HEK293 (cell line): Measurements from ENCODE around the gene PER1.

Experiments used
- CTCF ChIA-PET: fragments of 350-600 bp; formaldehyde crosslinking; extraction: SDS; loops from one replicate; lab custom pipeline; 2021; ENCODE audit warnings: antibody characterized with exemption; lab: Yijun Ruan, JAX
- POLR2A ChIA-PET: fragments of 300-600 bp; formaldehyde crosslinking; extraction: SDS; loops from one replicate; lab custom pipeline; 2020; ENCODE audit warnings: antibody characterized with exemption, inconsistent platforms; lab: Yijun Ruan, JAX
- H3K27ac ChIP-seq: fragments of 200-500 bp; sonication (Bioruptor generic); 2 replicates; pipeline ENCODE4 v1.5.1; 2014; ENCODE audit warnings: low read depth, low read length, control low read depth, inconsistent platforms; ENCODE audit errors: extremely low read depth
- H3K36me3 ChIP-seq, 2 experiments: fragments of 200-500 bp in 1 of 2; sonication (Bioruptor generic) in 1 of 2; 1 replicate in 1 of 2; 2 replicates in 1 of 2; pipeline ENCODE4 v1.5.1; 2014 to 2017; ENCODE audit warnings: inconsistent platforms in 2 of 2, low read length in 2 of 2; ENCODE audit not compliant: control insufficient read depth in 2 of 2, insufficient read depth in 1 of 2
- H3K4me1 ChIP-seq: fragments of 200-500 bp; sonication (Bioruptor generic); 2 replicates; pipeline ENCODE4 v1.5.1; 2014; ENCODE audit warnings: mild to moderate bottlenecking, low read length, inconsistent platforms; ENCODE audit not compliant: control insufficient read depth, insufficient read depth
- H3K4me3 ChIP-seq: 2 replicates; pipeline ENCODE4 v1.5.1; 2011; ENCODE audit warnings: low read depth, mild to moderate bottlenecking, control low read depth, low read length, moderate library complexity
- H3K9me3 ChIP-seq: fragments of 200-500 bp; sonication (Bioruptor generic); 2 replicates; pipeline ENCODE4 v1.5.1; 2014; ENCODE audit warnings: low read depth, low read length, inconsistent platforms; ENCODE audit not compliant: control insufficient read depth, insufficient read depth
- FEZF1 ChIP-seq: fragments of 450-650 bp; formaldehyde crosslinking; IDR thresholded peaks from 2 replicates; pipeline ENCODE4 v1.5.1; 2016; ENCODE audit warnings: missing biosample characterization, missing genetic modification characterization
- HIC1 ChIP-seq: fragments of 450-650 bp; formaldehyde crosslinking; IDR thresholded peaks from 2 replicates; pipeline ENCODE4 v1.5.1; 2016; ENCODE audit warnings: missing biosample characterization, missing genetic modification characterization
- IKZF3 ChIP-seq: fragments of 450-650 bp; IDR thresholded peaks from 2 replicates; pipeline ENCODE4 v1.5.0; 2018; ENCODE audit warnings: missing biosample characterization, mild to moderate bottlenecking, missing genetic modification characterization, moderate library complexity
- KLF8 ChIP-seq: fragments of 450-650 bp; formaldehyde crosslinking; IDR thresholded peaks from 2 replicates; pipeline ENCODE4 v1.5.1; 2016; ENCODE audit warnings: missing biosample characterization, missing genetic modification characterization
- MZF1 ChIP-seq: fragments of 450-650 bp; formaldehyde crosslinking; IDR thresholded peaks from 2 replicates; pipeline ENCODE4 v1.5.1; 2017; ENCODE audit warnings: missing biosample characterization, missing genetic modification characterization, borderline replicate concordance
- OVOL3 ChIP-seq: fragments of 450-650 bp; formaldehyde crosslinking; IDR thresholded peaks from 2 replicates; pipeline ENCODE4 v1.5.1; 2016; ENCODE audit warnings: missing biosample characterization, missing genetic modification characterization
- PBX3 ChIP-seq: sonication (generic); formaldehyde crosslinking; IDR thresholded peaks from 2 replicates; pipeline ENCODE4 v1.8.1; 2022; ENCODE audit warnings: mild to moderate bottlenecking, moderate library complexity, missing genetic modification reagents
- PRDM4 ChIP-seq: fragments of 450-650 bp; formaldehyde crosslinking; IDR thresholded peaks from 2 replicates; pipeline ENCODE4 v1.5.1; 2017; ENCODE audit warnings: missing biosample characterization, missing genetic modification characterization
- PRDM6 ChIP-seq: fragments of 450-650 bp; formaldehyde crosslinking; IDR thresholded peaks from 2 replicates; pipeline ENCODE4 v1.5.1; 2017; ENCODE audit warnings: missing biosample characterization, missing genetic modification characterization
- SP2 ChIP-seq: fragments of 450-650 bp; formaldehyde crosslinking; IDR thresholded peaks from 2 replicates; pipeline ENCODE4 v1.5.1; 2016; ENCODE audit warnings: missing biosample characterization, missing genetic modification characterization
- SP3 ChIP-seq: fragments of 450-650 bp; formaldehyde crosslinking; IDR thresholded peaks from 2 replicates; pipeline ENCODE4 v1.5.1; 2016; ENCODE audit warnings: missing biosample characterization, missing genetic modification characterization
- ZBTB48 ChIP-seq: fragments of 450-650 bp; formaldehyde crosslinking; IDR thresholded peaks from 2 replicates; pipeline ENCODE4 v1.5.1; 2016; ENCODE audit warnings: missing biosample characterization, missing genetic modification characterization
- ZBTB49 ChIP-seq: fragments of 450-650 bp; formaldehyde crosslinking; IDR thresholded peaks from 2 replicates; pipeline ENCODE4 v1.5.1; 2016; ENCODE audit warnings: missing biosample characterization, missing genetic modification characterization, low read depth
- ZNF10 ChIP-seq: fragments of 450-650 bp; formaldehyde crosslinking; IDR thresholded peaks from 2 replicates; pipeline ENCODE4 v1.5.1; 2017; ENCODE audit warnings: missing biosample characterization, missing genetic modification characterization
- ZNF138 ChIP-seq: fragments of 450-650 bp; formaldehyde crosslinking; IDR thresholded peaks from 2 replicates; pipeline ENCODE4 v1.5.1; 2016; ENCODE audit warnings: missing biosample characterization, missing genetic modification characterization, borderline replicate concordance
- ZNF174 ChIP-seq: fragments of 450-650 bp; formaldehyde crosslinking; IDR thresholded peaks from 2 replicates; pipeline ENCODE4 v1.5.0; 2017; ENCODE audit warnings: missing biosample characterization, mild to moderate bottlenecking, missing genetic modification characterization
- ZNF175 ChIP-seq: fragments of 450-650 bp; formaldehyde crosslinking; IDR thresholded peaks from 2 replicates; pipeline ENCODE4 v1.5.1; 2016; ENCODE audit warnings: missing biosample characterization, missing genetic modification characterization
- ZNF280C ChIP-seq: fragments of 450-650 bp; formaldehyde crosslinking; IDR thresholded peaks from 2 replicates; pipeline ENCODE4 v1.5.1; 2016; ENCODE audit warnings: missing biosample characterization, missing genetic modification characterization
- ZNF324 ChIP-seq: fragments of 450-650 bp; formaldehyde crosslinking; IDR thresholded peaks from 2 replicates; pipeline ENCODE4 v1.5.1; 2016; ENCODE audit warnings: missing biosample characterization, missing genetic modification characterization
- ZNF335 ChIP-seq: fragments of 450-650 bp; formaldehyde crosslinking; conservative IDR thresholded peaks from 2 replicates; pipeline ENCODE4 v1.5.1; 2016; ENCODE audit warnings: missing biosample characterization, missing genetic modification characterization
- ZNF610 ChIP-seq: fragments of 450-650 bp; formaldehyde crosslinking; IDR thresholded peaks from 2 replicates; pipeline ENCODE4 v1.5.1; 2016; ENCODE audit warnings: missing biosample characterization, missing genetic modification characterization, borderline replicate concordance
- ZNF623 ChIP-seq: fragments of 450-650 bp; formaldehyde crosslinking; IDR thresholded peaks from 2 replicates; pipeline ENCODE4 v1.5.1; 2016; ENCODE audit warnings: missing biosample characterization, missing genetic modification characterization
- ZNF747 ChIP-seq: fragments of 450-650 bp; formaldehyde crosslinking; IDR thresholded peaks from 2 replicates; pipeline ENCODE4 v1.5.1; 2016; ENCODE audit warnings: missing biosample characterization, missing genetic modification characterization

PER1 gene

DNA sequence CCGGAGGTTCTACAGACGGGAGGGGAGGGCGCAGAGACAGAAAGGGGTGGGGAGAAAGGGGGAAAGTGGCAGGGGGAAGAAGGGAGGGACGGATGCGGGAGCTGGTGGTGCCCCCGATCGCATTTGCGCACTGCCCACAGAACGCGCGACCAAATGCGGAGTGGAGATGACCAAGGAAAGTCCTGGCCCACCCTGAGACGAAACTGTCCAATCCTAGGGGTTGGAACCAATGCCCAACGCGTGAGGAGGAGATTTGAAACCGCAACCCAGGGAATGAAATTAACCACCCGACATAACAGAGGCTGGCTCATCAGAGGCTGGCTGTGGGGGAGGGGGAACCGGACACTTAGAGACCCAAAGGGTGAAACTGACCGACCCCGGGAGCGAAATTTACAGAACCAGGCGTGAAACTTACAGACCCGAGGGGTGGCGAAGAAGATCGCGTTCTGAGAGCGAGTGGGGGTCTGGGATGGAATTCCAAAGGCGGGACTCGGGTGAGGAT, 29.7 kb downstream of the PER1 start (continued):
- TF ChIP-seq ZNF280C (tag by site-specific recombination) (no peak), ZNF10 (tag by site-specific recombination) (peak; percentile 94), ZNF335 (peak; percentile 21; the same call in 1 of the 2 replicates), ZNF610 (tag by site-specific recombination) (no peak), MZF1 (tag by site-specific recombination) (0 out of 2 replicates have a peak, but pooled peaks have one; percentile 31), PRDM4 (tag by site-specific recombination) (peak; percentile 98), IKZF3 (tag by site-specific recombination) (peak; percentile 39; the same call in 1 of the 2 replicates), ZBTB48 (tag by site-specific recombination) (peak; percentile 39; the same call in 1 of the 2 replicates), SP2 (peak; percentile 77; the same call in 1 of the 2 replicates), PRDM6 (tag by site-specific recombination) (no peak), ZNF324 (tag by site-specific recombination) (no peak), PBX3 (no peak), HIC1 (tag by site-specific recombination) (peak; percentile 79), ZNF623 (tag by site-specific recombination) (no peak), SP3 (tag by site-specific recombination) (peak; percentile 71)

DNA sequence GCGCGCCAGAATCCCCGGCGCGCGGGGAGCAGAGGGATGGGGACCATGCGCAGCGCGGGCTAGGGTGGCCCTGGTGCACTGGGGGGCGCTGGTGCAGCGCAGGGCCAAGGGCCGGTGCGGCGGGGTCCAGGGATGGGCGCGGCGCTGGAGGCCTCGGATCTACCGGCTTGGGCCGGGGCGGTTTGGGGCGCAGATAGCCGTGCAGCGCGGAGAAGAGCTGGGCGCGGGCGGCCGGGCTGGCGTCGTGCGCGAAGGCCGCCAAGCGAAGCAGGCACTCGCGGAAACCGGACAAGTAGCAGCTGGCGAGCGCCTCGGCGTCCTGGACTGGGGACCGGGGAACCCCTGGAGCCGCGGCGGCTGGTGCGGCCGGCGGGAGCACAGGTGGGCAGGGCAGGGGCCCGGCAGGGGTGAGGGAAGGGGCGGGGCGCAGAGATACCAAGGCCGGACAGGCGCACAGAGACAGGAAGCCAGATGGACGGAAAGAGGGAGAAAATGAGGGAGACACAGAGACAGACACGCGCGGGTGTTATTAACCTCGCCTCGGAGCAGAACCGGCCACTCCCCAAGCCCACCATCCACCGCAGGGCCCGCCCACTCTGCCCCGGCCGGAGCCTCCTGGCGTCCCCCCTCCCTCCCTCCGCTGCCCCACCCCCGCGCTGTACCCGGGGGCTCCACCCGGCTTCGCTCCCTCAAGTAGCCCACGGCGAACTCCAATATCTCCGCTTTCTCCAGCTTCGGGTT, 30.4 kb downstream of the PER1 start:
- CTCF ChIA-PET = interaction anchor here (0.6 to 4.1 kb wide), 19 partner anchors 9 to 1114 kb away, joined by 3 to 33 read pairs (median 4); no protein-coding TSS in a partner anchor
- POLR2A ChIA-PET = interaction anchor here (0.6 to 3.5 kb wide), 8 partner anchors 18 to 277 kb away, joined by 4 to 27 read pairs (median 5); partner anchors contain the start of genes AURKB and CTC1
- Histone ChIP-seq H3K4me1 (peaks cover 11% of the 10 kb centered on the region), H3K4me3 (peak overlapping the region; percentile 70), H3K36me3 (no peaks in the 10 kb centered on the region), H3K27ac (peak overlapping the region; percentile 32; the same call in 1 of the 2 replicates), H3K9me3 (no peaks in the 10 kb centered on the region)
- TF ChIP-seq KLF8 (tag by site-specific recombination) (peak; percentile 92), ZNF747 (tag by site-specific recombination) (no peak), OVOL3 (no peak), ZNF175 (no peak), FEZF1 (tag by site-specific recombination) (no peak), ZNF138 (no peak), ZBTB49 (tag by site-specific recombination) (no peak), ZNF174 (tag by site-specific recombination) (no peak)
